Esophagus muscularis mucosa (tissue), 4 donors: ENCODE measurements around the gene TBC1D8. TPM values are rescaled to one million over a fixed set of nuclear protein-coding genes. Genes with fewer than 3 reads are reported as not detected.

Experiments used
- DNase-seq: peaks from one replicate; pipeline ENCODE4 v3.0.0-alpha.2; 2017; ENCODE audit errors: extremely low spot score
- H3K27ac ChIP-seq, 4 donors: fragments of 200-600 bp; sonication (generic); replicated peaks in 1 of 4; 1 replicate in 3 of 4; 2 replicates in 1 of 4; pipeline ENCODE4 v1.5.1; 2016 to 2019; ENCODE audit warnings: mild to moderate bottlenecking in 1 of 4
- H3K27me3 ChIP-seq, 4 donors: fragments of 200-600 bp; sonication (generic); one replicate each; pipeline versions ENCODE4 v1.5.1 to v1.6.0; 2016 to 2019
- H3K36me3 ChIP-seq, 4 donors: fragments of 200-600 bp; sonication (generic); one replicate each; pipeline ENCODE4 v1.5.1; 2016 to 2019
- H3K4me1 ChIP-seq, 4 donors: fragments of 200-600 bp; sonication (generic); one replicate each; pipeline ENCODE4 v1.5.1; 2016 to 2019
- H3K4me3 ChIP-seq, 4 donors: fragments of 200-600 bp; sonication (generic); 1 replicate in 2 of 4; 2 replicates in 2 of 4; pipeline ENCODE4 v1.5.1; 2016 to 2019; ENCODE audit warnings: mild to moderate bottlenecking in 4 of 4, moderate library complexity in 1 of 4
- H3K9me3 ChIP-seq, 4 donors: fragments of 200-600 bp; sonication (generic); 1 replicate in 3 of 4; 2 replicates in 1 of 4; pipeline ENCODE4 v1.5.1; 2016 to 2019
- EP300 ChIP-seq: sonication (generic); formaldehyde crosslinking; IDR thresholded peaks from one replicate; pipeline ENCODE4 v1.6.1; 2017; ENCODE audit warnings: antibody characterized with exemption
- POLR2A ChIP-seq: fragments of 450-650 bp; IDR thresholded peaks from one replicate; pipeline ENCODE4 v1.6.1; 2017; ENCODE audit warnings: antibody characterized with exemption, moderate library complexity, mild to moderate bottlenecking, low read depth
- POLR2AphosphoS5 ChIP-seq, 2 donors: sonication (generic); formaldehyde crosslinking; IDR thresholded peaks; one replicate each; pipeline ENCODE4 v1.6.1; 2017; ENCODE audit warnings: antibody characterized with exemption in 2 of 2
- WGBS: methylation state at CpG from one replicate; pipeline ENCODE4 v1.1.5; 2018; 5-methylcytosine and 5-hydroxymethylcytosine counted together
- intact Hi-C: fragments of 100-400 bp; cut with DNase I; formaldehyde crosslinking; loops from one replicate; pipeline ENCODE4 v1.15.1; 2023
- total RNA-seq, 4 donors: library from RNA; depleted of rRNA; stranded (reverse); fragments of >200 nt; gene quantifications; one replicate each; pipeline versions ENCODE4 v1.1.0 to v1.2.1, GENCODE V29; 2016
- TF ChIP-seq, protein P1 (sequence below), 3 experiments: fragments of 200-600 bp in 2 of 3; fragments of 450-650 bp in 1 of 3; sonication (generic) in 2 of 3; IDR thresholded peaks; one replicate each; pipeline ENCODE4 v1.5.1; 2017 to 2019; ENCODE audit warnings: antibody characterized with exemption in 3 of 3, mild to moderate bottlenecking in 2 of 3, moderate library complexity in 1 of 3

Gene TBC1D8
- total RNA-seq, 4 donors from 2014 or later: 16.7 to 23.4 (median 20.4) TPM

GRCh38 chr2:101164021-101164420, 12.8 kb upstream of the TBC1D8 start:
- no peak for DNase-seq
- no peaks in the 10 kb centered on the region for H3K36me3 ChIP-seq
- intact Hi-C loops: no loop called here
- H3K4me3 ChIP-seq: no peak overlapping the region
- H3K4me1 ChIP-seq: peaks cover 0 to 4% (median 0%) of the 10 kb centered on the region in 4 donors
- no peak overlapping the region for H3K27ac ChIP-seq
- H3K27me3 ChIP-seq: no peaks in the 10 kb centered on the region
- TF ChIP-seq POLR2AphosphoS5 (IDR thresholded peaks at IDR 0.05) (no peak), POLR2A (no peak), EP300 (no peak)
- TF ChIP-seq, protein P1, sequence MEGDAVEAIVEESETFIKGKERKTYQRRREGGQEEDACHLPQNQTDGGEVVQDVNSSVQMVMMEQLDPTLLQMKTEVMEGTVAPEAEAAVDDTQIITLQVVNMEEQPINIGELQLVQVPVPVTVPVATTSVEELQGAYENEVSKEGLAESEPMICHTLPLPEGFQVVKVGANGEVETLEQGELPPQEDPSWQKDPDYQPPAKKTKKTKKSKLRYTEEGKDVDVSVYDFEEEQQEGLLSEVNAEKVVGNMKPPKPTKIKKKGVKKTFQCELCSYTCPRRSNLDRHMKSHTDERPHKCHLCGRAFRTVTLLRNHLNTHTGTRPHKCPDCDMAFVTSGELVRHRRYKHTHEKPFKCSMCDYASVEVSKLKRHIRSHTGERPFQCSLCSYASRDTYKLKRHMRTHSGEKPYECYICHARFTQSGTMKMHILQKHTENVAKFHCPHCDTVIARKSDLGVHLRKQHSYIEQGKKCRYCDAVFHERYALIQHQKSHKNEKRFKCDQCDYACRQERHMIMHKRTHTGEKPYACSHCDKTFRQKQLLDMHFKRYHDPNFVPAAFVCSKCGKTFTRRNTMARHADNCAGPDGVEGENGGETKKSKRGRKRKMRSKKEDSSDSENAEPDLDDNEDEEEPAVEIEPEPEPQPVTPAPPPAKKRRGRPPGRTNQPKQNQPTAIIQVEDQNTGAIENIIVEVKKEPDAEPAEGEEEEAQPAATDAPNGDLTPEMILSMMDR (IDR thresholded peaks at IDR 0.05): no peak
- H3K9me3 ChIP-seq: peaks cover 0 to 15% (median 5%) of the 10 kb centered on the region in 4 donors
- WGBS: 92% methylated on average over 2 of the region's 2 CpGs

GRCh38 chr2:101162561-101163330, 11.6 kb upstream of the TBC1D8 start:
- no peak for DNase-seq
- WGBS: 76% methylated on average over 8 of the region's 9 CpGs
- Histone ChIP-seq H3K9me3 (peaks cover 0 to 7% (median 2%) of the 10 kb centered on the region in 4 donors), H3K27ac (no peak overlapping the region), H3K27me3 (no peaks in the 10 kb centered on the region), H3K36me3 (no peaks in the 10 kb centered on the region), H3K4me3 (no peak overlapping the region), H3K4me1 (peaks cover 0 to 4% (median 0%) of the 10 kb centered on the region in 4 donors)
- intact Hi-C loops: no loop called here
- TF ChIP-seq POLR2AphosphoS5 (IDR thresholded peaks at IDR 0.05) (no peak), POLR2A (no peak)

DNA sequence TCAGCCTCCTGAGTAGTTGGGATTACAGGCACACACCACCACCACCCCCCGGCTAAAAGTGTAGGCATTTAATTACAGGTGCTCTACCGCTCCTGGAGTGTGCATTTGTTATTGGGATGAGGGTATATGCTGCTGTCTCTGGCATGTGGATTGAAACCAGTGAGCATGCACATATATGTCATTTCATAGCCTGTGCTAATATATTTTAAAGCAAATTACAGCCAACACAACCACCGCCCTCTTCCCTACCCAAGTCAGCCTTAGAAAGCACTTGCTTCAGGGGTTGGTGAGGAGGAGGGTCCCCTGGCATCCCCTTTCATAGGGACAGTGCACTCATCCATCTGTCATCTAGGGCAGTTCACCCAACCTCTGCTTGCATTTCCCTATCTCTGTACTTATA, 10.5 kb upstream of the TBC1D8 start:
- 92% methylated on average over 1 of the region's 3 CpGs for WGBS
- Histone ChIP-seq H3K27me3 (no peaks in the 10 kb centered on the region), H3K36me3 (no peaks in the 10 kb centered on the region), H3K27ac (no peak overlapping the region), H3K4me3 (no peak overlapping the region), H3K9me3 (no peaks in the 10 kb centered on the region), H3K4me1 (peaks cover 0 to 4% (median 0%) of the 10 kb centered on the region in 4 donors)
- DNase-seq: no peak
- intact Hi-C loops: no loop called here
- TF ChIP-seq EP300: no peak
- TF ChIP-seq POLR2AphosphoS5 (IDR thresholded peaks at IDR 0.05): no peak

DNA sequence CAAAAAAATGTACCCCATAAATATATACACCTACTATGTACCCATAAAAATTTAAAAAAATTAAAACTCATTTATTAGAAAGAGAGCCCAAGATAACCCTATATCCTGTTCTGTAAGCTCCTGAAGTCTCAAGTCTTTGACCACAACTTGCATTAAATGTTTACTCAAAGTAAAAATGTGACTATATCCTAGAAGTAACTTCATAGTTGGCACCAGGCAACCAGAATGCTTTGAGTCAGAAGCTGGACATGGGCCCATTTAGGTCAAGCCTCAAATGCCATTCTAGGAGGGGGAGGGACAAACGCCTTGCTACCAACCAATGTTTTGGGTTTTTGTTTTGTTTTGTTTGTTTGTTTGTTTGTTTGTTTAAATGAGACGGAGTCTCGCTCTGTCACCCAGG, 9.3 kb upstream of the TBC1D8 start:
- no peaks in the 10 kb centered on the region for H3K9me3 ChIP-seq
- no peak for DNase-seq
- 68% methylated on average over 3 of the region's 3 CpGs for WGBS
- H3K27ac ChIP-seq: no peak overlapping the region
- intact Hi-C loops: no loop called here
- TF ChIP-seq, protein P1 (IDR thresholded peaks at IDR 0.05): no peak
- TF ChIP-seq EP300 (no peak), POLR2AphosphoS5 (IDR thresholded peaks at IDR 0.05) (no peak), POLR2A (no peak)
- H3K4me3 ChIP-seq: no peak overlapping the region
- H3K27me3 ChIP-seq: no peaks in the 10 kb centered on the region
- no peaks in the 10 kb centered on the region for H3K36me3 ChIP-seq
- H3K4me1 ChIP-seq: peaks cover 0 to 4% (median 0%) of the 10 kb centered on the region in 4 donors

DNA sequence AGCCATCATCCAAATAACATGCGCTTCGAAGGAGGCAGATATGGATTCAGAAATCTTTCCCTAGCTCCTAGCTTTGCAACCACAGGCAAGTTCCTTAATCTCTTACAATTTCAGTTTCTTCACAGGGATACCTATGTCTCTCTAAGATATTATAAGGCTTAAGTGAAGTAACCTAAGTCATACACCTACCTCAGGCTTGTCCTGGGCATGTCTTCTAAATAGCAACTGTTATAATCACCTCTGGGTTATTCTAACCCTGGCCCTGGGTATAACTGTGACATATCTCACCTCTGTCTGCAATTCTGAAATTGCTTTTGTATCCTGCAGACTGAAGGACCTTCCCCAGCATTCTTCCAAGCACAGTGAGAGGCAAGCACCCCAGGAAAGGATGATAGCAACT, 8.3 kb upstream of the TBC1D8 start:
- Histone ChIP-seq H3K4me3 (no peak overlapping the region), H3K36me3 (no peaks in the 10 kb centered on the region), H3K27ac (no peak overlapping the region), H3K4me1 (peaks cover 0 to 4% (median under 1%) of the 10 kb centered on the region in 4 donors), H3K9me3 (no peaks in the 10 kb centered on the region), H3K27me3 (no peaks in the 10 kb centered on the region)
- WGBS: 100% methylated on average over 2 of the region's 2 CpGs
- TF ChIP-seq EP300 (no peak), POLR2AphosphoS5 (IDR thresholded peaks at IDR 0.05) (no peak), POLR2A (no peak)
- TF ChIP-seq, protein P1 (IDR thresholded peaks at IDR 0.05): no peak
- intact Hi-C loops: no loop called here
- no peak for DNase-seq

GRCh38 chr2:101157272-101157671, 6.1 kb upstream of the TBC1D8 start:
- Histone ChIP-seq H3K36me3 (no peaks in the 10 kb centered on the region), H3K4me1 (peaks cover 8 to 14% (median 10%) of the 10 kb centered on the region in 4 donors), H3K27me3 (no peaks in the 10 kb centered on the region), H3K9me3 (no peaks in the 10 kb centered on the region), H3K4me3 (no peak overlapping the region), H3K27ac (no peak overlapping the region)
- WGBS: 91% methylated on average over 6 of the region's 6 CpGs
- TF ChIP-seq POLR2AphosphoS5 (IDR thresholded peaks at IDR 0.05): no peak
- TF ChIP-seq EP300: no peak
- TF ChIP-seq POLR2A: no peak
- TF ChIP-seq, protein P1 (IDR thresholded peaks at IDR 0.05): no peak
- intact Hi-C loops: no loop called here
- DNase-seq: no peak
